ENCODE results near the gene AGPAT4.
A peak's percentile ranks its signal among the peaks of the same experiment; 100 is the strongest.
"Not testable (repeated sequence)": the region's sequence is repeated elsewhere in the genome, so short reads cannot be mapped to it uniquely, and the experiment has no call there.

The AGPAT4 gene

DNA sequence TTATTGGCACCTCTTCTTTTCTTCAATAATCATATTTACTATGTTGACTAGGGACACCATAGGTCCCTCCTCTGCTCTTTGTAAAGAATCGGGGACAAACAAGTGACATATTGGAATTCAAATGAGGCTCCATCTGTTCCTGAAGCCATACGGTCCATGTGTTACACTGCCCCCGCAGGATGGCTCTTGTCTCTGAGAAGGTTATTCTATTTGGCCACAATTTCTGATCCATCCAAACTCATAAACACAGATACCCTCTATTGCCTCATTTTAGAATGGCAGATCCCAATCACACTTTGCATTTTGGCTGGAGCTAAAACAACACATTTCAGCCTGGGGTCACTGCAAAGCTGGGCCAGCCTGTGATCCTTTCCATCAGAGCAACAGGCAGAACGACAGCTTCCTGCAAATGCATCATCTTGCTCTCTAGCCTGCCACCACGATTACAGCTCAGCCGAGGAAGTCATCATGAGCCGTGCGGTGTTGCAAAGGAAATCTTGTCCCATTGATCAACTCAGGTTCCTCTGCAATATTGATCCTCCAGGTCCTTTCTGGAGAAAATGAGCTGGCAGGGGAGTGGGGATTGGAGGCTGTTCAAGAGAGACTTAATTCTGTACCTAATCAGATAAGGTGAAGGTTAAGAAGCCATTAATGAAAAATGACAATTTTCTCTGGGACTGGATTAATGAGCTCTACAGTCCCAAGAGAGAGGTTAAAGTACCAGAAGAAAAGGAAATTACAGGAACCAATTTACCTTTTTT lies 73.1 kb downstream of the AGPAT4 start:
- peak; percentile 58 for DNase-seq (ENCODE audit: low spot score)

DNA sequence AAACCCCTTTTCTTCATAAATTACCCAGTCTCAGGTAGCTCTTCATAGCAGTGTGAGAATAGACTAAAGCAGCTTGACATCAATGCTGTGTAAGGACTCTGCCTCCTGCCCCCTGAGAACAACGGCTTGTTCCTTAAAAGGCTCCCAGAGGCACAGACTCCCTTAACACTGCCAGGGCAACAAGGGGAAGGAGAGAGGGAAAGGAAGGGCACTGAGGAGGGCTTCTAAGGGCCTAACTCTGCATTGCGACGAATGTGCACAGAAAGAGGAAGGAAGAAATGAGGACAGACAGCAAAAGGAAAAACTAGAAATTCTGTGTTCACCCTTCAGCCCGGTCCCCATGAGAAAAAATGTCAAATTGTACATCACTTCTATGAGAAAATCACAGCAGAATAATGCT lies 74.0 kb downstream of the AGPAT4 start:
- DNase-seq (ENCODE audit: low spot score) = peak; percentile 59

DNA sequence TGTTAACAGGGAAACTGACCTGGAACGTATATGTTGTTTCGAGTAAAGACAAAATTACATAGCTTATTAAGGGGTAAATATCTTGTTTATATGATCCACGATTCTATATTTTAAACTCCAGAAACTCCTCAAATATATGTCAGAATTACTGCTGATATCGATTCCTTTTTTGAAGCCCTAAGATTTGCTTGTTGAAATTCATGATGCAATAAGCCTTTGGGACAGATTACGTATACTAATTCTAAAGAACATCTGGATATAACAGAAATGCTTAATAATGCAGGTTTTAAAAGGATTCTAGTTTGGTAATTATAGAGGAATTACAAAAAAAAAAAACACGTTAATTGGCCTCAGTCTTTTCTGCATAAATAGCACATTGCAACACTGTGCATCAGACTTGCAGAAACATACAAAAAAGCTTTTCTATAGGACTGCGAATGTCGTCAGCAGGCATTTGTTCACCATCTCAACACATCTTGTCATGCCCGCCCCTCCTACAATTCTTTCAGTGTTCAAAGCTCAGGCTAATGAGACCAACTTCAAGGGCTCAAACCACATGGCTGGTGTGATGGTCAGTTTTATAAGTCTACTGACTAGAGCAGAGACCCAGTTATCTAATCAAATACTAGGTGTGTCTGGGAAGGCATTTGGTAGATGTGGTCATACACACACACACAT lies 74.9 kb downstream of the AGPAT4 start:
- DNase-seq (ENCODE audit: low spot score) = no peak

- DNase-seq (ENCODE audit: low spot score) = no peak
These were observed 75.7 kb downstream of the AGPAT4 start for GRCh38 chr6:161198176-161198575.

DNA sequence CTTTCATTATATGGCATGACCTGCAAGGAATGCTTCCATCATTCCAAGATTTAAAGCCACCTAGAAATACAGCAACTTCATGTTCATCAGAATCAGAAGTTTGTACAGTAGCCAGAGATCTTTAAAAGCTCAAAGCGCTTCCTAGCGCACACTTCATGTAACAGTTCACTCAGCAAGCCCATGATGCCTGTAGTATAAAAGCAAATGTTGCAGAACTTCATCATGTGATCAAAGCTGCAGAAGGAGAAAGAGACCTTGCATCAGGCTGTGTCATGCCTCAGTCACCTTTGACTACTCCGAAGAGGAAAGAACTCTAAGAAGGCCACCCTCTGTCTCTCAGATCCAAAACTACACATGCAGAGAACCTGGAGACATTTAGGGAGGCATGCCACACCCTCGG lies 78.5 kb downstream of the AGPAT4 start:
- DNase-seq (ENCODE audit: low spot score) = no peak

DNA sequence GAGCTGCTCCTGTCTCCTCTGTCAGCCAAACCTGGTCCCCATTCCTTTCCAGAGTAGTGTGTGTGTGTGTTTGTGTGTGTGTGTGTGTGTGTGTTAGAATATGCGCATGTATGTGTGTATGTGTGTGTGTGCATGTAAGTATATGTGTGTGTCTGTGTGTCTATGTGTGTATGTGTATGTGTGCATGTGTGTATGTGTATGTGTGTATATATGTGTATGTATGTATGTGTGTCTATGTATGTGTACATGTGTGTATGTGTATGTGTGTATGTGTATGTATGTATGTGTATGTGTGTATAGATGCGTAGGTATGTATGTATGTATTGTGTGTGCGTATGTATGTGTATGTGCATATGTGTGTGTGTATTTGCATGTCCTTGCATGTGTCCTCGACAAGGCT lies 79.5 kb downstream of the AGPAT4 start:
- no peak for DNase-seq (ENCODE audit: low spot score)

- DNase-seq (ENCODE audit: low spot score) = no peak
These were observed 81.0 kb downstream of the AGPAT4 start for GRCh38 chr6:161192636-161193411.

- no peak for DNase-seq (ENCODE audit: low spot score)
These were observed 82.2 kb downstream of the AGPAT4 start for GRCh38 chr6:161191671-161192070.

- DNase-seq (ENCODE audit: low spot score) = no peak
These were observed 82.9 kb downstream of the AGPAT4 start for GRCh38 chr6:161191007-161191406.

DNA sequence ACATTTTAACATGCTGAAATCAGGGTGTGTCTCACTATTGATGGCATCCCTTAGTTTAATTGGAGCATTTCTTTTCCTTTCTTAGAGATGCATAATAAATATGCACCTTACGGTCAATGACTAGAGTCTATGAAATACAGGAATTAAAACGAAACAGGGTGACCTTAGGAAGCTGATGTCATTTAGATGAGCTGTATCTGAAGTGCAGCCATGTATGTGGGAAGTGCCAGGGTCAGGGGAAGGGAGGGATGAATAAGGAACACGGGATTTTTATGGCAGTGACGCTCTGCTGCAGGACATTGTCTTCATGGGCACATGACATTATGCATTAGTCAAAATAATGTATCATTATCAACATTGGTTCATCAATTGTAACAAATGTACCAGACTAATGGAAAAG lies 84.0 kb downstream of the AGPAT4 start:
- DNase-seq (ENCODE audit: low spot score) = no peak

- DNase-seq (ENCODE audit: low spot score) = no peak
These were observed 85.1 kb downstream of the AGPAT4 start for GRCh38 chr6:161188547-161189465.

DNA sequence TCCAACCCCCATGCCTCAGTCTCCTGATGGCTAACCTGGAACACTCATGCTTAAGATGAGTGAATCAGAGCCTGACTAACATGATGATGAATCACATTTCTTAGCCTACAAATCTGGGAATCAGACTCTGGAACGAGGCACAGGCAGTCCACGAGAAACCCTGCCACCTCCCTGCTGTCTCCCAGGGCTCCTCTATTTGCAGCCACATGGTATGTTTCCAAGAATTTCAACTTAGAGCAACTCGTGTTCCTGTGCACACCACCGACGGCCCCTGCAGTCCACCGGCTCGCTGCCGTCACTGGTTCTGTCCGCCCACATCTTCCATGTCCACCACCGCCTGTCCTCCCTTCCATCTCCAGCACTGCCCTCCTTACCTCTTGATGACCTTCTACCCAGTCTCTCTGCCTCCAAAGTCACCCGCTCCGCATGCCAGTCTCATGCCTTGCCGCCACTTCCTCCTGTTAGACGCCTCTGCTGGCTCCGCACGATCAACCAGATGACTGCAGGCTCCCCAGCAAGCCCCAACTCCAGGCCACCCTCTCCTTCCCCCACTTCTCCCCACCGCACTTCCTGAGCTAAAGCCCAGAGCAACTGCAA lies 87.6 kb downstream of the AGPAT4 start:
- peak; percentile 67 for DNase-seq (ENCODE audit: low spot score)

GRCh38 chr6:161181121-161181520 lies 92.7 kb downstream of the AGPAT4 start:
- DNase-seq (ENCODE audit: low spot score) = peak; percentile 79

GRCh38 chr6:161178155-161178554 lies 95.7 kb downstream of the AGPAT4 start:
- DNase-seq (ENCODE audit: low spot score) = not testable (repeated sequence)

GRCh38 chr6:161176428-161176827 lies 97.4 kb downstream of the AGPAT4 start:
- DNase-seq (ENCODE audit: low spot score) = not testable (repeated sequence)

DNA sequence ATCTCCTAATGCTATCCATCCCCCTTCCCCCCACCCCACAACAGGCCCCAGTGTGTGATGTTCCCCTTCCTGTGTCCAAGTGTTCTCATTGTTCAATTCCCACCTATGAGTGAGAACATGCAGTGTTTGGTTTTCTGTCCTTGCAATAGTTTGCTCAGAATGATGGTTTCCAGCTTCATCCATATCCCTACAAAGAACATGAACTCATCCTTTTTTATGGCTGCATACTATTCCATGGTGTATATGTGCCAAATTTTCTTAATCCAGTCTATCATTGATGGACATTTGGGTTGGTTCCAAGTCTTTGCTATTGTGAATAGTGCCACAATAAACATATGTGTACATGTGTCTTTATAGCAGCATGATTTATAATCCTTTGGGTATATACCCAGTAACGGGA lies 101.1 kb downstream of the AGPAT4 start:
- DNase-seq (ENCODE audit: low spot score) = not testable (repeated sequence)

GRCh38 chr6:161171207-161171606 lies 102.7 kb downstream of the AGPAT4 start:
- no peak for DNase-seq (ENCODE audit: low spot score)

DNA sequence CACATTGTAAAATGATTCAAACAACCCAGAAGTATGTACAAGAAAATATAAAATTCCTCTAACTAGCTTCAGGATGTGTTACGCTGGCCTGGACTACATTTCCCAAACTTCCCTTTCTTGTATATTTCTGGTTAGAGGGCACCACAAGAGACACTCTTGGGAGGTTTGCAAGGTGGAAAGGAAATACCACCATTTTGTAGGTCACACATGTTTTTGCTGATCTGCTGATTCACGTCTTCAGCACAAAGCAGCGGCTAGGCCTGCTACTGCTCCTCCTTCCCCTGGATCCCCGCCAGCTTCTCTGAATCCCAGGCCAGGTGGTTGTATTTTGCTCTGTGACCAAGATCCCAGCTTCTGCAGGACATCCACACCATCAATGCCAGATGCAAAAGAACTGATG lies 104.2 kb downstream of the AGPAT4 start:
- no peak for DNase-seq (ENCODE audit: low spot score)

- DNase-seq (ENCODE audit: low spot score) = no peak
These were observed 104.8 kb downstream of the AGPAT4 start for GRCh38 chr6:161169035-161169434.

- DNase-seq (ENCODE audit: low spot score) = peak; percentile 71
These were observed 105.5 kb downstream of the AGPAT4 start for GRCh38 chr6:161168281-161168891.

- DNase-seq (ENCODE audit: low spot score) = no peak
These were observed 107.2 kb downstream of the AGPAT4 start for GRCh38 chr6:161166677-161167076.

Measured in Ammon's horn (tissue), 1 donor.